ENCODE results near the gene TAS1R3.
A peak's percentile ranks its signal among the peaks of the same experiment; 100 is the strongest.

TAS1R3 gene

DNA sequence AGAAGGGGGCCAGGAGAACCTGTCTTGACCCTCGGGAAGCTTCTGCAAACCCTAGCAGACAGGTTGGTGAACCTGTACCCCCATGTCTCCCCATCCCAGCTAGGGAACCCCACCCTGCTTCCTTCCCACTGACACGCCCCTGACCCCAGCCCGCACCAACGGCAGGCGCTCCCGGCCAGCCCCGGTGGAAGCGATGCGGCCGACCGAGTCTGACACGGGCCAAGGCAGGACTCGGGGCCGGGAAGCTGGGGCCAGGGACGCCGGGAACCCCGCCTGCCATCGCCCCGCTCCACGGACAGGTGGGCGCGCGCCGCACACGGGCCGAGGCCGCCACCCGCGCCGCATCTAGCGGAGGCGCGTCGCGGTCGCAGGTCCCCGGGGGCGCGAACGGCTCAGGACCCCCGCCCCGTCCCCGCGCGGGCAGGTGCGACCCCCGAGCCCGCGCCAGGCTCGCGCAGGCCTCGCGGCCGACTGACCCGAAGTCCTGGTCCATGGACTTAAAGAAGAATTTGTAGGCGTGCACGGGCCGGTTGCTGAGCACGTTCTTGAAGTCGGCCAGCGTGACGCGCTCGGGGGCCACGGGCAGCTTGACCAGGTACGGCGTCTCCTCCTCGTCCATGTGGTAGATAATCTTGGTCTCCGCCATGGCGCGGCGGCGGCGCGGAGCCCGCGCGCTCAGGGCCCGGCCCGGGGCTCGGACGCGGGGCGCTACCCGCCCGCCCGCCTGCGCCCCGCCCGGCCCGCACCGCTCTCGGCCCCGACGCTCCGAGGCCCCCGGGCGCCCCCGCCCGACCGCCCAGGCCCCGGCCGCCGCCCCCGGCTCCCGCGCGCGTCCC lies 17.6 kb downstream of the TAS1R3 start:
- Histone ChIP-seq H3K4me3 (ENCODE audit: low read depth, low read length) (peak overlapping the region; percentile 60), H3K27me3 (ENCODE audit: control insufficient read depth, insufficient read depth, low read length) (no peaks in the 10 kb centered on the region), H3K79me2 (peaks cover 19% of the 10 kb centered on the region), H3K36me3 (ENCODE audit: control insufficient read depth, insufficient read depth, low read length) (no peaks in the 10 kb centered on the region), H3K9ac (no peak overlapping the region), H2AFZ (no peak overlapping the region), H3K4me2 (ENCODE audit: low read length) (peak overlapping the region; percentile 89), H3K9me3 (ENCODE audit: control insufficient read depth, low read length) (no peaks in the 10 kb centered on the region), H3K4me1 (no peaks in the 10 kb centered on the region), H3K27ac (peak overlapping the region; percentile 66)
- TF ChIP-seq, protein P1, sequence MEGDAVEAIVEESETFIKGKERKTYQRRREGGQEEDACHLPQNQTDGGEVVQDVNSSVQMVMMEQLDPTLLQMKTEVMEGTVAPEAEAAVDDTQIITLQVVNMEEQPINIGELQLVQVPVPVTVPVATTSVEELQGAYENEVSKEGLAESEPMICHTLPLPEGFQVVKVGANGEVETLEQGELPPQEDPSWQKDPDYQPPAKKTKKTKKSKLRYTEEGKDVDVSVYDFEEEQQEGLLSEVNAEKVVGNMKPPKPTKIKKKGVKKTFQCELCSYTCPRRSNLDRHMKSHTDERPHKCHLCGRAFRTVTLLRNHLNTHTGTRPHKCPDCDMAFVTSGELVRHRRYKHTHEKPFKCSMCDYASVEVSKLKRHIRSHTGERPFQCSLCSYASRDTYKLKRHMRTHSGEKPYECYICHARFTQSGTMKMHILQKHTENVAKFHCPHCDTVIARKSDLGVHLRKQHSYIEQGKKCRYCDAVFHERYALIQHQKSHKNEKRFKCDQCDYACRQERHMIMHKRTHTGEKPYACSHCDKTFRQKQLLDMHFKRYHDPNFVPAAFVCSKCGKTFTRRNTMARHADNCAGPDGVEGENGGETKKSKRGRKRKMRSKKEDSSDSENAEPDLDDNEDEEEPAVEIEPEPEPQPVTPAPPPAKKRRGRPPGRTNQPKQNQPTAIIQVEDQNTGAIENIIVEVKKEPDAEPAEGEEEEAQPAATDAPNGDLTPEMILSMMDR (IDR thresholded peaks at IDR 0.05), result no peak

- Histone ChIP-seq H3K4me1 (no peaks in the 10 kb centered on the region), H3K4me3 (ENCODE audit: low read depth, low read length) (peak within 1 kb of the TSS; percentile 62), H3K79me2 (peaks cover 18% of the 10 kb centered on the region), H3K4me2 (ENCODE audit: low read length) (peak within 1 kb of the TSS; percentile 89), H3K9me3 (ENCODE audit: control insufficient read depth, low read length) (no peaks in the 10 kb centered on the region), H3K27me3 (ENCODE audit: control insufficient read depth, insufficient read depth, low read length) (no peaks in the 10 kb centered on the region), H2AFZ (peak within 1 kb of the TSS; percentile 74), H3K27ac (peak within 1 kb of the TSS; percentile 66), H3K36me3 (ENCODE audit: control insufficient read depth, insufficient read depth, low read length) (no peaks in the 10 kb centered on the region), H3K9ac (no peak within 1 kb of the TSS)
- TF ChIP-seq, protein P1 (IDR thresholded peaks at IDR 0.05), result peak; percentile 27
These were observed 18.4 kb downstream of the TAS1R3 start, which contains the start of gene DVL1 for GRCh38 chr1:1349256-1350012. Gene DVL1 (minus strand): TSS chr1:1349418. CDS start chr1:1349065, 353 bp downstream.

- no peaks in the 10 kb centered on the region for H3K9me3 ChIP-seq (ENCODE audit: control insufficient read depth, low read length)
- H3K4me2 ChIP-seq (ENCODE audit: low read length), result no peak overlapping the region
- H3K27ac ChIP-seq, result no peak overlapping the region
- peak overlapping the region; percentile 5 for H3K4me3 ChIP-seq (ENCODE audit: low read depth, low read length)
- TF ChIP-seq, protein P1 (IDR thresholded peaks at IDR 0.05), result no peak
- H3K27me3 ChIP-seq (ENCODE audit: control insufficient read depth, insufficient read depth, low read length), result no peaks in the 10 kb centered on the region
- no peaks in the 10 kb centered on the region for H3K4me1 ChIP-seq
- no peak overlapping the region for H3K9ac ChIP-seq
- H3K79me2 ChIP-seq, result peaks cover 6% of the 10 kb centered on the region
- H3K36me3 ChIP-seq (ENCODE audit: control insufficient read depth, insufficient read depth, low read length), result no peaks in the 10 kb centered on the region
- H2AFZ ChIP-seq, result no peak overlapping the region
These were observed 20.7 kb downstream of the TAS1R3 start for GRCh38 chr1:1351511-1352427.

GRCh38 chr1:1352786-1353388 lies 21.8 kb downstream of the TAS1R3 start:
- Histone ChIP-seq H3K4me1 (no peaks in the 10 kb centered on the region), H3K9ac (no peak overlapping the region), H3K27me3 (ENCODE audit: control insufficient read depth, insufficient read depth, low read length) (no peaks in the 10 kb centered on the region), H3K79me2 (no peaks in the 10 kb centered on the region), H3K36me3 (ENCODE audit: control insufficient read depth, insufficient read depth, low read length) (no peaks in the 10 kb centered on the region), H3K4me3 (ENCODE audit: low read depth, low read length) (no peak overlapping the region), H3K27ac (no peak overlapping the region), H3K9me3 (ENCODE audit: control insufficient read depth, low read length) (no peaks in the 10 kb centered on the region), H3K4me2 (ENCODE audit: low read length) (no peak overlapping the region), H2AFZ (no peak overlapping the region)
- TF ChIP-seq, protein P1 (IDR thresholded peaks at IDR 0.05), result no peak

All from parathyroid adenoma (tissue), 2 donors.